GM18873 (cell line): ENCODE measurements around the gene IMP4.

Experiments
- ATAC-seq: cut with Tn5 transposase; IDR thresholded peaks from one replicate; pipeline ENCODE4 v1.9.1; 2021; ENCODE audit warnings: mild to moderate bottlenecking, moderate library complexity, moderate number of reproducible peaks; ENCODE audit not compliant: unreplicated experiment, low FRiP score

IMP4 gene

GRCh38 chr2:130336150-130336876 is 6.4 kb upstream of the IMP4 start:
- ATAC-seq = no peak

DNA sequence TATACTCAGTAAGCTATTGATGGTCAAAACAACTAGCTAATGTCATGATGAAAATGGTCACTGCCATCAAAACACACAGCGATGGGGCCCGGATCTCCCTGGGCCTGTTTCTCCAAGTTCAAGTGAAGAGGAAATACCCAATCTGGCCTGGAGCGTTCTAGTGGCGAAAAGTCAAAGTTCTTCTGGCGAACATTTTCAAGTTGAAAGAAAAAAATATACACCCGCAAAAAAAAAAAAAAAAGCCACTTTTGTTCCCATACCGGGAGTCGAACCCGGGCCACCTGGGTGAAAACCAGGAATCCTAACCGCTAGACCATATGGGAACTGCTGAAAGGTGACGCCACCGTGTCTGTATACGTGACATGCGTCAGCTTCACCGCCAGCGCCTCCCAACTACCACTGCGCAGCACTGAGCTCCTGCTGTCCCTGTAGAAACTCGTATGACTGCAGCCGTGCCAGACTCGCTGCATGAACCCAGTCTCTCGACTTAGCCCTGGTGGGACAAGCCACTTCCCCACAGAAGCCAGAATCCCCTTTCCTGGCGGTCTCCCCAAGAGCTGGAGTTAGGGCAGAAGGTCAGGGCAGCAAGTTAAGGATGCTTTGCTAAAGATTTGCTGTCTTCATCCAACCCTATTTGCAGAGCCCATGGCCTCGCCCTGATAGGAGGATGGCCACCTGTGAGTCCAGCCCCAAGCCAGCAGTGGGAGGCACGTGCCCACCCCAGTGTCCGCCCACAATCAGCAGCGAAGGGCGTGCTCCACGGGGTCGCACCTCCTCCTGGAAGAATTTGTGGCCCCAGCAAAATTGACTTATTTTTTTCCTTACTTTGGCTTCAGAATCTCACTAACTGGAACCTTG is 5.6 kb upstream of the IMP4 start:
- no peak for ATAC-seq

GRCh38 chr2:130337735-130338325 is 4.9 kb upstream of the IMP4 start:
- ATAC-seq = no peak

DNA sequence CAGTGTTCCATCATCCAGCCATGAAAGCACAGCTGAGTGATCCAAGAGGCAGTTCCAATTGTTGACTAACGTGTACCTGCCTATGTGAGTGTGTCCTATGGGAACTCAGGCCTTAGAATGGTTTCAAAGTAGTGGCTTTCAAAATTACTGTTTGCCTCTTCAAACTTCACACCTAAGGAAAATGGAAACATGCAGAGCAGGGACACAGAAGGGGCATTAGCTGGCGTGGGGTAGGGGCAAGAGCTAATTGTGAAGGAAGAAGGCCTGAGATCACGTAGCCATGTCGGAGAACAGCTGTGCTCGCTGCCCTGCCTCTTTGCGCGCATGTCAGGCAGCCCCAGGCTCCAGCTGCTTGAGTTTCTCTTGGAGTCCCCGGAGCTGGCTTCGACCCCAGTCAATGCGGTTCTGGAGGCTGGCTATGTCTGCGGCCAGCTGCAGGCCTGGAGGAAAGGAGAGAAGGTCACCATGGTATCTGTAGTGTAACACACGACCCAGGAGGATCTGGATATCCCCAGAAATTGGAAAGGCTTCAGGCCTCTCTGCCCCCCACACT is 3.8 kb upstream of the IMP4 start:
- ATAC-seq = no peak

DNA sequence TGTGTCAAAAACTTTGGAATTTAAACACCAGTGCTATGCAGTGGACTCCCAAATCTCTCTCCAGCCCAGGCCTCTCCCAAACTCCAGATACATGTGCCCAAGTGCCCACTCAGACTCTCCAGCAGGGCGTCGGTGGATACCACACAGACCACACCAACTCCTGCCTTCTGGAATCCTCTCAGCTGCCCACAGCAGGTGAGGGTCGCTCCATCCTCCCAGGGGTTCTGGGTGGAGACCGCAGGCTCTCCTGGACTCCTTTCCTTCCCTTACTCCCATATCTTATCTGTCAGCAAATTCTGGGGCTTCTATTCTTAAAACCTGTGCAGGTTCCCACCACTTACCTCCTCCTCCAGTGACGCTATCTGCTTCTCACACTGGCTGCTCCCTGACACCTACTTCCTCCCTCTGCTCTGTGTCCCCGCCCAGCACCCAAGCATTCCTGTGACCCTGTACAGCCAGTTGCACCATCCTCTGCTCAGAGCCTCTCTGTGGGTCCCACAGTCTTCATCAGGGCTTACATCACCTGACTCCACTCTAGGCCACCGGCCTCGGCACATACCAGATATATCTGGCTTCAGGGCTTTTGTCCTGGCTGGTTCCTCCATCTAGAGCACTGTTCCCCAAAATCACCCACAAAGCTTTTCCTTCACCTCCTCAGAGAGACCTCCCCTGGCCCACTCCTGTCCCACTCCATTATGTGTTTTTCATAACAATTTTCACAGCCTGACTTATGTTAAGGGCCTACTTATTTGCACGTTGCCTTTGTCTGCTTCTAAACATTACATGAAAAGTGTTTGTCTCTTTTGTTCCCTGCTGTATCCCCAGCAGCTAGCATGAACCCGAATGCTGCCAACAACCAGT is 2.6 kb upstream of the IMP4 start:
- no peak for ATAC-seq

DNA sequence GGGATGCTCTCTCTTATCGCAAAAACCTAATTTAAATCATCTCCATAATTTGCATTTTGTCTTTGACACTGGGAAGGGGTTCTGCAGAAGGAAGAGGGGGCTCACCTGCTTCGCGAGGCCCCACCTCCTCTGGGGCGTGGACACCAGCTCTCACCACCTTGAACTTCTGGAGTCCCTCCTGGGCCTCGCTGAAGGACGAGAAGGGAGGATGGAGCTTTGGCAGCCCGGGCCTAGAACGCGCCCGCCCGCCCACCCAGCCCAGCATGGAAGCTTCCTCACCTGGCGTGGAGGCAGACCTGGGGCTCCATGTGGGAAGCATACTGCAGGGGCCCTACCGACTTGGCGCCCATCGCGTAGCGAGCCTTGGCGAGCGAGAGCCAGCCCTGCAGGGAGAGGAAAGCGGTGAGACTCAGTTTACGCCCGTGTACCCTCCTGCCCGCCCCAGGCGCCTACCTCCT is 1.1 kb upstream of the IMP4 start:
- no peak for ATAC-seq

- ATAC-seq = peak; percentile 74
Observed at GRCh38 chr2:130342020-130342532, 621 bp upstream of the IMP4 start.

DNA sequence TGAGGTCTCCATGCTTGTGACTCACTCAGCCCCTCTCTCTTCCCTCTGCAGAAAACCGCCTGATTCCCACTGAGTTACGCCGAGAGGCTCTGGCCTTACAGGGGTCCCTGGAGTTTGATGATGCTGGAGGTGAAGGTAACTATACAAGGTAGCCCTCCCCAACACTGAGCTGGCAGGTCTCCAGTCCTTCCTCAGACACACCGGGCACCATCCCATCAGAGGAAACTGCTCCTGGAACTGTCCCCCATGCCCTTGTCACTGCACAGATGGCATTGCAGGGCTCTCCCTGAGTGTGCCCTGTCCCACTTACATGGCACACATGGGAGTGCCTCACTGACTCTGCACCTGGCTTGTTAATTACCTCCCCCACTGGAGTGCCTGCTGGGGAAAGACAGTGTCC is 1.9 kb downstream of the IMP4 start:
- no peak for ATAC-seq

DNA sequence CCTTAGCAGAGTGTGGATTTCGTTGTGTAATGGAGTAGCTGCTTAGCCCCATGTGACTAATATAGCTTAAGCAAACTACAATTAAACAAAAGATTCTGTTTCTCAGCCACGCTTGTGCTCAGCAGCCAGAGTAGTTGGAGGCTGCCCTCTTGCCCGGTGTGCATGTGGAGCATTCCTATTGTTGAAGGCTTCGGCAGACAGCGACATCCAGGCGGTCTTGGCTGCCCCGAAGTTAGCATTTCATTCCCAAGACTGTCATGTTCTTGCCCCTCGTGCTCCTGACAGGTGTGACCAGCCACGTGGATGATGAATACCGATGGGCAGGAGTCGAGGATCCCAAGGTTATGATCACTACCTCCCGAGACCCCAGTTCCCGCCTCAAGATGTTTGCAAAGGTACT is 2.4 kb downstream of the IMP4 start:
- ATAC-seq = no peak

- ATAC-seq = no peak
Observed at GRCh38 chr2:130345611-130346010, 2.9 kb downstream of the IMP4 start.

DNA sequence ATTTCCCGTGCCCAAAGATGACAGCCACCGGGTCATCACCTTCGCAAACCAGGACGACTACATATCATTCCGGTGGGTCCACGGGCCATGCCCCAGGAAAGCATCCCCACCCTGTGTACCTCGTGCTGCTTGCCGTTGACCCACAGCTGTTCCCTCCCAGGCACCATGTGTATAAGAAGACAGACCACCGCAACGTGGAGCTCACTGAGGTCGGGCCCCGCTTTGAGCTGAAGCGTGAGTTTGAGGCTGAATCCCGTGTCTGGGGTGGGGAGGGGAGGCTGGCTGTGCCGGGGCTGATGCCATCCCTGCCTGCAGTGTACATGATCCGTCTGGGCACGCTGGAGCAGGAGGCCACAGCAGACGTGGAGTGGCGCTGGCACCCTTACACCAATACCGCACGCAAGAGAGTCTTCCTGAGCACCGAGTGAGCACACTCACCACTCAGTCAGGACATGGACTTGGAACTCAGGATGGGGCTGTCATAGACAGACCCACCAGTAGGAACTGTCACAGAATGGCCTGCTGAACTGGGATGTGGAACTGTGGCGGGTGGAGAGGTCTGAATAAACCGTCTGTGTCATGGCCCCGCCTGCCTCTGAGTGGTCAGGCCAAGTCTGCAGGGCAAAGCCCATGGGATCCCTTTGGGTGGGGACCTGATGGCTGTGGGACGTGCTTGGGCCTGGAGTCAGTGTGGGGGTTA is 3.5 kb downstream of the IMP4 start:
- ATAC-seq = no peak

DNA sequence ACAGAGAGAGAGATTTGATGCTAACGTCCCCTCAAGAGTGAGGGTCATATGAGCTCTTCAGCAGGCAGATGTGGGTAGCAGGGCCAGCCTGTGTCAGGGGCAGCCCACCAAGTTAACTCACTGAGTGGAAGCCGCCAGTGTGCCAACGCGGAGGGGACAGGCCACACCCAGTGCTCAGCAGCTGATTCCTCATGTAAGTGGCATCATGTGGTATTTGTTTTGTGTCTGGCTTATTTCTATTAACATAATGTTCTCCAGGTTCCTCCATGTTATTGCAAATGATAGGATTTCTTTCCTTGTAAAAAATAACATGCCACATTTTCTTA is 4.0 kb downstream of the IMP4 start:
- ATAC-seq = no peak

GRCh38 chr2:130347220-130347925 is 4.7 kb downstream of the IMP4 start:
- ATAC-seq = no peak

DNA sequence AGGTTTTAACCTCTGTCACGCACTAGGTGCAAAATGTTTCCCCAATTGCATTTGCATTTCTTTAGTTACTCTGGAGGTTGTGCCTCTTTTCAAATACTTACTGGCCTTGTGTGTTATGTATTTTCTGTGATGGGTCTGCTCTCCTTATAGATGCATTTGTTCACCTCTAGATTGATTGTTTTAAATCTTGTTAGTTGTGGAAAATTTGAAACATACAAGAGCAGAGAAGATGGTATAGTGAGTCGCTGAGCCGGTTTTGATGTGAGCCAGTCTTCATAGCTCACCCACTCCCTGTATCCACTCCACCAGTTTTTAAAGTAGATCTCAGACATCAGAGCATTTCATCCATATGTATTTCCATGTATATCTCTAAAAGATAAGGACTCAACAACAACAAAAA is 6.5 kb downstream of the IMP4 start:
- no peak for ATAC-seq

- no peak for ATAC-seq
Observed at GRCh38 chr2:130351711-130352110, 9.0 kb downstream of the IMP4 start.

DNA sequence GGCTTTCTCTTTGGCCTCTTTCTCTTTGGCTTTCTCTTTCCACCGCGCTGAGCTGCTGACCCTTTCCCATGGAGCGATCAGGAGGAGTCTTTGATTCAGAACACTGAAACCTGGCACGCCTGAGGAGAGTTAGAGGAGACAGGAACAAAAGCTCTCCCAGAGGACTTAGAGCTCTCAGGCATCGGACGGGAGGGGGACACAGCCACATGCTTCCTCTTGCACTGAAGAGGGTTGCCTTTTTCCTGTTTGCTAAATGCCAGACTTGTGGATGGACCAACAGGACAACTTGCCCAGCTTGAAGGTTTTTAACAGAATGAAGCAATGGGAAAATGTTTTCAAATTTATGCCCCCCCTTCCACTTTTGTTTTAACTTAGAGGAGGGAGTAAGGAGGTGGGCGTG is 9.5 kb downstream of the IMP4 start:
- no peak for ATAC-seq

GRCh38 chr2:130353291-130354138 is 10.8 kb downstream of the IMP4 start:
- ATAC-seq = no peak

- no peak for ATAC-seq
Observed at GRCh38 chr2:130354139-130354428, 11.4 kb downstream of the IMP4 start.
